ENCODE results near the gene AXIN1.
"Not testable (repeated sequence)": the region's sequence is repeated elsewhere in the genome, so short reads cannot be mapped to it uniquely, and the experiment has no call there.

Gene AXIN1

DNA sequence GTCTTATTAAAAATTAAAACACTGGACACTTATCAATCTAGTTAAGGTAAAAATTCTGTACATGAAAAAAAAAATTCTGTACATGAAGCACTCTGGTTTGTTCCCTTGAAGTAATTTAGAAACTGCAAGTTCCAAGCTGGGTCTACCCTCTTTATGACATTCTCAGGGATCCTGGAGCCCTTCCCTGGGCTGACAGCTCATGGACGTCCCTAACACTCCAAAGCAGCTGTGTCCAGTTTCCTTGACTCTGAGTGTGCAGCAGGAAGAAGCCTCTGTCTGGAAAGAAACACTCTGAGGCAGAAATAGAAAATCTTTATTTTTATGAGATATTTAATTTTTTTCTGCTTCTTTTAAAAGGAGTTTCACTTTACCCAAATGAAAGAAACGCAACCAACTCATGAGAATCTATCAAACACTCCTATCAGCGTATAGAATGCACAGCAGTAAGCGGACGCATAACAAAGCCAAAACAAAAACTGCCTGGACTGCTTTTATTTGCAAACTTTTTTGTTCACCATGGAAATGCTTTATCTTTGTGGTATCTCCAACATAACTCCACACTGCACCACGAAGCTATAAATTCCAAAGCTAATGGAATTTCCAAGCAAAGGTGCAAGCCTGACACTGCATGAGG lies 21.2 kb downstream of the AXIN1 start:
- not testable (repeated sequence) for DNase-seq

DNA sequence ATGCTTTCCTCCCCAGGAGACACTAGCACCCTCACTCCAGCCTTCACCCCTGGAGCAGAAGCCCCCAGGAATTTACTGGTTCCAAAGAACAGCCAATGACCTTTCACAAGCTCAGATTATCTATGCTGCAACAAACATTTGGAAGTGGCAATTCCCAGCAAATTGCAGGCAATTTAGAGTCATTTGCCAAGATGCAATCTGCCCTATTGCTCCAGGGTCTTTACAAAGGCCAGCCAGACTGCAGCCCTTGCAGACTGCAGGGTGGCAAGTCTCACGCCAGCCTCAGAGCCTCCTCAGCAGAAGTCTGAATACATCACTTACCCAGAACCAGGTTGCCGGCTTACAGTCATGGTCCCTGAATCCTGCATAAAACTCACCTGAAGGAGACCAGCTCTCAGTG lies 21.8 kb downstream of the AXIN1 start:
- DNase-seq: no peak

DNA sequence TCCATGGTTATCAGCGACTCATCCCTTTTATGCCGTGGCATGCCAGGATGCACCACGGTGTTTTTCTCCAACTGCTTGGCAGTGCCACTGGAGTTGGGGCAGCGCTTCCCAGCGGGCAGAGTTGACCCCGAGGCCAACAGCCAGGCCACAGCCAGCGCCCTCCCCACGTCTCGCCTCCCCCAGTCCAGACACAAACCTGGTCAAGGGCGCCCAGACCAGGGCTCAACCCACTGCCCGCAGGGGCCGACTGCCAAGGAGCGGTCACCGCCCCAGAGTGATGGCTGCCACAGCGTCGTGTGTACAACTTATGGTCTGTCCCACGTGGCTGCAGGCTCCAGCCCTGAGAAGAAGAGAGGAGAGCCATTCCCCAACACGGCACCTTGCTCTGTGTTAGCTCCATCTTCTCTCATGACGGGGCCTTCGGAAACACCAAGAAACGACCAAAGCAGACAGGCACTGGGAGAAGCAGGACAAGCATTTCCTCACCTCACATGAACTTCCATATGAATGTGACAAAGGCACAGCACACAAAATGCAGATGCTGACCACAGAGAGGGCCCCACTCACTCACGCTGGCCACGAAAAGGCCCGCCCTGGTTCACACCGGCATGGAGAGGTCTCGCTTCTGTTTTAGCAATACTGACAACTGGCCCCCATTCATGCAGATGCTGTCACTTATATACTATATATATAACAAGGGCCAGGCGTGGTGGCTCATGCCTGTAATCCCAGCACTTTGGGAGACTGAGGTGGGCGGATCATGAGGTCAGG lies 27.0 kb downstream of the AXIN1 start:
- no peak for DNase-seq

DNA sequence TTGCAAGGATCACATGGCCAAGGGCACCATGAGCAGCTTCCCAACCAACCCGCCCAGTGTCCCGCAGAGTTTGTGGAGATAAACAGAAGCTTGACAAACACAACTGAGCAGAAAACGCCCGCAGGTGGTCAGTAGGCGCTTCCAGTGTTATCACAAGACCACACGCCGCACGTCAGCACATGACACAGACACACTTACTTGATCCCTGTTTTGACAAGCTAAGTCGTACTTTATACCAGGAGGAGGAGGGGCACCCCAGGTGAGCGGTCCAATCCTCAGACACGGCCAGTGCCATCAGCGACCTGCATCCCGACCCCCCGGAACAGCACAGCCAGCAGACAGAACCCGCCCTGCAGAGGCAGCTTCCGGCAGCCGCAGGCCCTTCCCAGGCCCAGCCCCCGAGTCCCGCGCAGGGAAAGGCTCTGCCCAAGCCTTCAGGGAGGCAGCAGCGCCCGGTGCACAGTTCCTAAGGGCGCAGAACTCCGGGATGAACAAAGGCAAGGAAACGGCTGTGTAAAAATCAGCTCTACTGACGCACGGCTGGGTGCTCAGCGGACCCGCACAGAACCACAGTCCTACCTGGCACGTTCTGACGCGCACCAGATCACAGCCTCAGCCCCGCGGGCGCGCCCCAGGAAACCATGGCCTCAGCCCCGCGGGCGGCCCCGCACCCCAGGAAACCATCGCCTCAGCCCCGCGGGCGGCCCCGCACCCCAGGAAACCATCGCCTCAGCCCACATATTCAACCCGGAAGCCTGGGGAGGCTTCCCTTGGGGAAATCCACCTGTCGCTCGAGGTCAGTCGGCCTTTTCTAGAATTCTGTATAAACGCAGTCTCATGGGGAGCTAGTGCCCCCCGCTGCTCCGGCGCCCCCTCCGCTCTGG lies 27.8 kb downstream of the AXIN1 start:
- DNase-seq: peak; percentile 83

DNA sequence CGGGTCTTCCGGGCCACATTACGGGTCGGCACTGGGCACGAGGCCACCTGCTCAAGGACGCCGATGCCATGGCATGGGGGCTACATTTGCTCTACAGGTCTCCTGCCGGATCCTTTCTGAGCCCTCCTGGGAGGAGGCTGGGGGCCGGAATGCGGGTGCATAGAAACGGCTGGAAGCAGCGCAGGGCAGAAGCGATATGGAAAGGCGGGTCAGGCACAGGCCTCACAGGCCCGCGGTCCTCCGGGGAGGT lies 28.4 kb downstream of the AXIN1 start:
- DNase-seq: no peak

DNA sequence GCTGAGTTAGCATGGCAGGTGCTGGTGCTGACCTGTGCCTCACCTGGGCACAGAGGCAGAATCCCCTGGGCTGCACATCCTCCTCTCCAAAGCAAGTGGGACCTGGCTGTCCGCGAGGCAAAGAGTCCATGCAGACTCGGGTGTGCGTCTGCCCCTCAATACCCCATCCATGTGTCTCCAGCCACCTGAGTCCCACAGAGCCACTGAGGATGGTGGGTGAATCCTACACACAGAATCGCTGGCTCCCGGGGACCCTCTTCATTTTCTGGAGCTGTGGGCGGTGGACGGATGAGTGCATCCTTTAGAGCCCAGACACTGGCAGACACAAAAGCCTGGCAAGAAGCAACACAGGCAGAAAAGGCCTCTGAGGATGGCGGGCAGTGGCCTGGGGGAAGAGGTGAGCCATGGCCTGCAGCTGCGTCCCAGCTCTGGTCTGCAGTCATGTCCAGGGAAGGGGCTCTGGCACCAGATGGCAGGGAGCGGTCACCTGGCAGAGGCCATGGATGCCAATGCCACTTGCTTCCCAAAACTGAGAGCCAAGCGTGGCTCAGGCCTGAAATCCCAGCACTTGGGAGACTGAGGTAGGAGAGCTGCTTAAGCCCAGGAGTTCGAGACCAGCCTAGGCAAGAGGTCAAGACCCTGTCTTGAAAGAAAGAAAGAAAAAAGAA lies 29.9 kb downstream of the AXIN1 start:
- no peak for DNase-seq

DNA sequence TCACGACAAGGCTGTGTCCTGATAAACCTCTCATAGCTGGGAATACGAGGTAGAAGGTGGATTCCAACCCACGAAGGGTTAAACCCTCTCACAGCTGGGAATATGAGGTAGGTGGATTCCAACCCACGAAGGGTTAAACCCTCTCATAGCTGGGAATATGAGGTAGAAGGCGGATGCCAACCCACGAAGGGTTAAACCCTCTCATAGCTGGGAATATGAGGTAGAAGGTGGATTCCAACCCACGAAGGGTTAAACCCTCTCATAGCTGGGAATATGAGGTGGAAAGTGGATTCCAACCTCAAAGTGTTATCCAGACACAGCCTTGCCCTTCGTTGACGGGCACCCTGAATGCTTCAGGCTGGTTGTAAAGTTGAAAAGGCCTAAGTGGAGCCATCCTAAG lies 31.0 kb downstream of the AXIN1 start:
- DNase-seq: no peak

DNA sequence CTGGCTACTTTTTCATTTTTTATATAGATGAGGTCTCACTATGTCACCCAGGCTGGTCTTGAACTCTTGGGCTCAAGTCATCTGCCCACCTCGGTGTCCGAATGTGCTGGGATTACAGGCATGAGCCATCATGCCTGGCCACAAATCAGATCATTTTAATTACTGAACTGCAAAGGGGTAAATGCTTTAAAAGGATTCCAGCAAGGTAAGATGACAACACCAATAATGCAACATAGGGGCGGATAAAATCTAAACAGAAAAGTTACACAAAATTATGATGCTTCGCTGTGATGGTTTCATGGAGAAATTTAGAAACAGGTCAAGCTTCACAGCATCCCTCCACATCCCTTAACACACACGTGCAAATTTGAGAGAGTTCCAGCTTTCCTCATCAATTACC lies 32.3 kb downstream of the AXIN1 start:
- no peak for DNase-seq

DNA sequence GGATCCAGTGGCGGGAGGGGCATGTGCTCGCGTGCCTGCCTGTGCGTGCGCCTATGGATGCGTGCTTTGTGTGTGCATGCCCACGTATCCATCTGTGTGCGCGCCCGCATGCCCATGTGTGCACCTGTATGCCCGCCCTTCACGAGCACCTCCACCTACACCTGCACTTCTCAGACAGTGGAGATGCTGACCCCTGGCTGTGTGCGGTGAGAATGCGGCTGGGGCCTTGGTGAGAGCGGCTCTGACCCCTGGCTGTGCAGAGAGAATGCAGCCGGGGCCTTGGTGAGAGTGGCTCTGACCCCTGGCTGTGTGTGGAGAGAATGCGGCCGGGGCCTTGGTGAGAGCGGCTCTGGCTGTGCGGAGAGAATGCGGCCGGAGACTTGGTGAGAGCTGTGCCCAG lies 33.9 kb downstream of the AXIN1 start:
- no peak for DNase-seq

DNA sequence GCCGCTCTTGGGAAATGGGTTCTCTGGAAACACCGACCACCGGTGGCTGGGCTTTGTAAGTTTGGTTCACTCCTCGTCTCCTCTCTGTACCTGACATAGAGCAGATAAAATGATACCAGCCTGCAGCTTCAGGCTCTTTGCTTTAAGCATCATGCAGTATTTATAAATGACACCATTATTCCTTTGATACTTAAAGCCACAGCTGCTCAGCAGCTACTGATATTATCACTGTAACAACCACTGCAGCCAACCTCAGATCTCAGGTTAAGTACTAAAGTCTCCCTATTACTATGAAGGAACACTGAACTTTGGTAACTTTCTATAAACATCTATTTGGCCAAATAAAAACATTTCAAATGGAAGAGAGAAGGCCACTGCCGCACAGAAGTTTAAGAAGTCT lies 34.9 kb downstream of the AXIN1 start:
- DNase-seq: no peak

DNA sequence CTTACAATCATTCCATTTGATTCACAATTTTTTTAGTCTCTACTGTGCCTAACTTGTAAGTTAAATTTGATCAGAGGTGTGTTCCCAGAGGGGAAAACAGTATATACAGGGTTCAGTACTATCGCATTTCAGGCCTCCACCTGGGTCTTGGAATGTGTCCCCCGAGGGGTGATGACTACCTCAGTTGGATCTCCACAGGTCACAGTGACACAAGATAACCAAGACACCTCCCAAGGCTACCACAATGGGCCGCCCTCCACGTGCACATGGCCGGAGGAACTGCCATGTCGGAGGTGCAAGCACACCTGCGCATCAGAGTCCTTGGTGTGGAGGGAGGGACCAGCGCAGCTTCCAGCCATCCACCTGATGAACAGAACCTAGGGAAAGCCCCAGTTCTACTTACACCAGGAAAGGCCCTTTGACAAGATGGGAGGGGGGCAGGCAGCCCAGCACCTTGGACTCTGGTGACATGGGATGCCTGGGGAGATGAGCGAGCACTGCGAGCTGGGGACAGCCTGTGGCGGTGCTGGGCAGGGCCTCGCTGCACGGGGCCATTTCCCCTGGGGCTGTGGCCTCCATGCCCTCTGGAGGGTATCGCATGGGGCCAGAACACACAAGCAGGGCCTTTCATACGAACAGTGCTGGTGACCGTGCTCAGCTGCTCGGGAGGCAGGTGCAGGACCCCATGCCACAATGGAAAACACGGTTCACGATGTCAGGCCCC lies 35.6 kb downstream of the AXIN1 start:
- no peak for DNase-seq

DNA sequence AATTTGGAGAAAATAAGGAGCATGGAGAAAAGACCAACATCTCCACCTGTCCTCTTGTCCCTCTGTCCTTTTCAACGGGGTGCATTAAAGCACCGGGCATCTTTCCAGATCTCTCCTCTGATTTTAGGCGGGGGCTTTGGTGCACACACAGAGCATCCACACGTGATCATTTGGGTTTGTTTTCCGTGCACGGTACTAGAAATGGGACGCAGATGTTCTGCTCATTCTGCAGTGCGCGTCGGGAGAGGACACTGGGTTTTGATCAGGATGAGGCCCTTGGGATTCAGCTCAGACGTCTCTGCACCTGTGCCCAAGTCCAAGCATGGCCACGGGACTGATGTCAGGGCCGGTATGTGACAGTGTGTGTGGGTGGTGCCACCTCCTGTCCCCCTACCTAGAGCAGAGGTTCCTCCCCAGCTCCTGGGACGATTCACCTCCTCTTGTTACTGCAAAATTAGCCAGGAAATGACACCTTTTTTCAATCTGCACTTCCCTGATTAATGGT lies 37.7 kb downstream of the AXIN1 start:
- DNase-seq: no peak

DNA sequence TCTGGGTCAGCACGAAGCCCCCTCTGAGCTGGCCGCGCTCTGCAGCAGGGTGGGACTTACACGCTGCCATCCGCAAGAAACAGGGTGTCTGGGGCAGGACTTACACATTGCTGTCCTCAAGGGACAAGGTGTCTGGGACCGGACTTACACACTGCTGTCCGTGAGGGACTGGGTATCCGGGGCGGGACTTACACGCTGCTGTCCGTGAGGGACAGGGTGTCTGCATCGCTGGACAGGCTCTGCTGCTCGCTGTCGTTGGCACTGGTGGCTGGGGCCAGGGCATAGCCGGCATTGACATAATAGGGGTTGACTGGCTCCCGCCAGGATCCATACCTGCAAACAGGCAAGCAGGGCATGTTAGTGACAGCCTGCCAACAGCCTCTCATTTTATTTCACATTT lies 38.2 kb downstream of the AXIN1 start:
- no peak for DNase-seq

DNA sequence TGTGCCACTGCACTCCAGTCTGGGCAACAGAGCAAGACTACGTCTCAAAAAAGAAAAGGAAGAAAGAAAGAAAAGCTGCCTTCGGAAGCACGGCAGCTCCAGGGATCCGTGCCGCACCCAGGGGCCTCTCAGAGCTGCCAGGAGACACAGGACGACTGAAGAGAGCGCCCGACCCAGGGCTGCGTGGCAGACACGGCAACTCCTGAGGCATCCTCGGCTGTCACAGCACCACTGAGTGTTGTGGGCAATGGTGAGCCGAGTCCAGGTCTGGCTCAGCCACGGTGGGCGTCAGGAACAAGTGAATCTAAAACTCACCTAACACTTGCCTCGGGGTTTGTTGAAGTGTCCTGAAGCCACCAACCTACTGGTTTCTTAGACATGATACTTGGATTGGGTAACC lies 40.8 kb downstream of the AXIN1 start:
- DNase-seq: no peak

DNA sequence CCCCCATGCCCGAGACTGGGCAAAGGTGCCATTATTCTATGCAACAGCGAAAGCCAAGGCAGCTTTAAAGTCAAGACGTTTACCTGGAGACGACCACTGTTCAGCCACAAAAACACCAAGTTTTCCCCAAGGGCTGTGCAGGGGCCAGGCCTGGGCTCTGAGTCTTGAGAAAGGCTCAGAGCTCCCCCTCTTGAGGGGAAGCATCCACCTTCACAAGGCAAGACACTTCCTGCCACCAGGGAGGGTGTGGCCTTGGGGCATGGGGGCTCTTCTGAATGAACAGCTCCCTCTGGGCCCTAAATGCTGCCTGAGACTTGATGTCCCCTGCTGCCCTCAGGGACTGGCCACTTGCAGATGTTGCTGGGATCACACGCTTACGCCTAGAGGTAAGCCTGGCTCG lies 43.0 kb downstream of the AXIN1 start:
- no peak for DNase-seq

DNA sequence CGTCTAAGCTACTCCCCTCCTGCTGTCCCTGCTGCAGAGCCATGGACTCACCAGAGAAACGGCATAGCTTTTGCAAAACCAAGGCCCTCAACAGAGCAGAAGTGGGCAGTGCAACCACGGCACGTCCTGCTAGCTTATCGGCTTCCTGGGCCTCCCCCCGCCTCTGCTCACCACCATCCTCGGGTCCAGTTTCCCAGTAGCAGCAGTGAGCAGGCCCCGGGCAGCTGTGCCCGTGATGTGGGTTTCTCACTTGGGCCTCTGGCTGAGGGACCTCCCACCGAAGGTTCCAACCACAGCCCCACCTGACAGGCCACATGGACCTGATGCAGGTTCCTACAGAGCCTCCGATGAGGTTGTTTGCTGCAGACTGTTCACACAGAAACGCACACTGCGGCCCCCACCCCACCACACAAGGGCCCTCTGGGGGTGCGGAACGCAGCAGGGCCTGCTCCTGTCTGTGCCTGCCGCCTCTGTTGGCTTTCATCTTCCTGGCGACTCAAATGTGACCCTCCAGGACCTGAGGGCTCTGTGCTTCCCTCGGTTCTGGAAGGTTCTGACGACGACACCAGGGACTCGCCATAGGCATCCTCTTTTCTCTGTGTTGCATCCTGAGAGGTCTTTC lies 44.7 kb downstream of the AXIN1 start:
- DNase-seq: no peak

DNA sequence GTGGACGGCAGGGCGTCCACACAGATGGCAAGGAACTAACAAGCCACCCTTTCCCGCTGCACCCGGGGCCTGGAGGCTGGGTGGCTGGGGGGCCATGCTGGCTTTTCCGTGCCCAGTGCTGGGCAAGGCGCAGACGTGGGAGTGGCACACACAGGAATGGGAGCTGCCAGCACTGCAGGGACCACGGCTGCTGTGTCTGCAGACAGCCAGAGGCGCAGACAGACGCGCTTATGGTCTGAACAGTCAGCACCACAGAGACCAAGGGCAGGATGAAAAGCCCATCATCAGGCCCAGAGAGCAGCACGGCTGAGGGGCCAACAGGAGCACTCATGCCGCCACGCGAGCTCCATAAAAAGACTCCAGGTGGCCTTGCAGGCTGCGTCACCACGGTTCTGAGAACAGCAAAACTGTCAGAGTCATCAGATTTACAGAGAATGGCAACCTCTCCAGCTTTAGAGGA lies 45.6 kb downstream of the AXIN1 start:
- no peak for DNase-seq

DNA sequence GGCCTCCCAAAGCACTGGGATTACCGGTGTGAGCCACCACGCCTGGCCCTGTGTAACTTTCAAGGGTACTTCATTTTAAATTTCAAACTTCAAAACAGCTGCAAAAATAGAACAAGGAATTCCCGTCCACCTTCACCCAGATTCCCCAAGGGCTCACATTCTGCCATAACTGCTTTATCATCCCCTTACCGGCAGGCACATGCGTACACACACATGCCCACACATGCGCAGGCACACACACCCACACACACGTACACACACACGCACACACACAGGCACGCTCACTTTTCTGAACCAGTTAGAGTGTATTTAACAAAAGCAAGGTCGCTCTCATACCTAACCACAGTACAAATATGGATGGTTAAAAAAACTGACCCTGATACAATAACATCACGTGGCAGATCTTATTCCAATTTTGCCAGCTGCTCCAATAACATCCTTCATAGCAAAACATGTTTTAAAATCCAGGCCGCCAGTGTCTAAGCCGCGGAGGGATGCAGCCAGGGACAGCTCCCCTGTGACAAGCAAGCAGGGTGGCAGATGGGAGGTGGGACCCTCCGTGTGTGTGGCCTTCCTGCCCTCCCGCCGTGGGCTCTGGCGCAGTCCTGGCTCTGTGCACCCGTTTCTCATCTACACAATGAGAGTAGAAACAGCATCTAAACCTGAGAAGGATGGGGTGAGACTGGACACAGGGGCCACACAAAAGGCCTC lies 46.5 kb downstream of the AXIN1 start:
- no peak for DNase-seq

DNA sequence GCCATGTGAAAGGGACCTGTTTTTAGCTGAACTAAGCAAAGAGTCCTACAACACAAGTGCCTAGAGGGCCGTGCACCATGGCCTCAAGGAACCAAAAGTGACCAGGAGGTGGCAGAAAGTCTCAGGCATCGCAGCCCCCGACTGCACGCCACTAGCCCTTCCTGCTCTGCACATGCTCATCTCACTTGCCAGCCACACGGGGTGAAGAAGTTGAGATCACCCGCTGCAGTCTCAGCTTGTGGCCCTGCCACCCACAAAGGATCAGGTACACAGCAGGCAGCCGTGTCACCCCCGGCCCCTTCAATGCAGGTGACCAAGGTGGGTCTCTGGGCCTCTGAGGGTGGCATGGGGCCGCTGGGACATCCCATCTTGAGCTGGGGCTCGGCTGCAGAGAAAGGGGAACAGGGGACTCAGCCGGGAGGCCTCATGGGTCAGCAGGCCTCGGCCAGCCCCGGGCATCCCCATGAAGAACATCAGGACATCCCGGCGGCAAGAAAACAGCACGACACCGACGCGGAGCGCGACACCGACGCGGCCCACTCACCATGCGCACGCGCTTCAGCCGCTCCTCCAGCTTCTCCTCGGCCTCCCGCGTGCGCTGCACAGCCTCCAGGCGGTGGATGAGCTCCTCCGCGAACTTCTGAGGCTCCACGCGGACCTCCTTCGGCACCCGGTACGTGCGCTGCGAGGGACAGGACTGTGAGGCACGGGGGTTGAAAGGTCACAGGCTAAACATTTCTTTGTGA lies 48.6 kb downstream of the AXIN1 start:
- peak; percentile 20 for DNase-seq

DNA sequence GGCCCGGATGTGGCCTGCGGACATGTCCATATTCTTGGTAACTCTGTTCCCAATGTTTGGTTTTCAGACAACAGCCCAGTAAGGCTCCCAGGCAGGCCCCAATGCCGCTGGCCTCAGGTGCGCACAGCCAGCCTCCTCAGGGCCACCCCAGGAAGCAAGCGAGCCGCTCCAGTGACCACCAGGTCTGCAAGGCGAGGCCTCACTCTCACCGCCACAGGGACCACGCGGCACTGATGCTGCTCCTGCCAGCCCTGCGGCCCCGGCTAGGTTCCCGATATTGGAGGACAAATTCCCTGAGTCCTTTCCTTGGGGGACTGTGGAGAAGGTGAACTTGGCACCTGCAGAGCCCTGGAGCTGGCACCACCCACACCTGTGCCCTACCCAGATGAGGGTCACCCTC lies 50.6 kb downstream of the AXIN1 start:
- no peak for DNase-seq

DNA sequence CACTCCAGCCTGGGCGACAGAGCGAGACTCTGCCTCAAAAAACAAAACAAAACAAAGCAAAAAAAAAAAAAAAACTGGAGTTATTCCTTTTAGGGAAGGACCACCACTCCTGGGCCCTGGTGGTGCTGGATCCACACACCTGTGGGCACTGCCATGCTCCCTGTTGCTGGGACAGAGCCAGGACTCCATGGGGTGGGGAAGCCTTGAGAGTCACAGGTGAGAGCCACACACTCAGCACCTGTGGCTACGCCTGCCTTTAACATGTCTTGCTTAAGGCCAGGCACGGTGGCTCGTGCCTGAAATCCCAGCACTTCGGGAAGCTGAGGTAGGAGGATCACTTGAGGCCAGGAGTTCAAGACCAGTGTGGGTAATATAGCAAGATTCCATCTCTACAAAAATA lies 51.3 kb downstream of the AXIN1 start:
- no peak for DNase-seq
